Thoracic aorta (tissue), 2 donors: Measurements from ENCODE around the gene DNM2. TPM values are rescaled to one million over a fixed set of nuclear protein-coding genes. Genes with fewer than 3 reads are reported as not detected.

Source experiments
- ATAC-seq: fragments of 150-250 bp; one replicate; pipeline ENCODE4 v1.8.0; 2017; ENCODE audit warnings: low read depth; ENCODE audit not compliant: insufficient number of reproducible peaks, low FRiP score
- DNase-seq: peaks from one replicate; pipeline ENCODE4 v3.0.0-alpha.2; 2020; ENCODE audit warnings: low spot score
- H3K27ac ChIP-seq, 2 donors: fragments of 200-600 bp; sonication (generic); 1 replicate in 1 of 2; 2 replicates in 1 of 2; pipeline ENCODE4 v1.5.1; 2016; ENCODE audit warnings: mild to moderate bottlenecking in 2 of 2, moderate library complexity in 2 of 2
- H3K27me3 ChIP-seq: fragments of 200-600 bp; sonication (generic); replicated peaks from 2 replicates; pipeline ENCODE4 v1.6.0; 2016; ENCODE audit warnings: mild to moderate bottlenecking; ENCODE audit not compliant: insufficient read depth
- H3K36me3 ChIP-seq: fragments of 200-600 bp; sonication (generic); one replicate; pipeline ENCODE4 v1.5.1; 2016
- H3K4me1 ChIP-seq, 2 donors: fragments of 200-600 bp; sonication (generic); 1 replicate in 1 of 2; 2 replicates in 1 of 2; pipeline versions ENCODE4 v1.5.1 to v1.6.0; 2016; ENCODE audit warnings: low read depth in 2 of 2, mild to moderate bottlenecking in 1 of 2; ENCODE audit not compliant: control insufficient read depth in 1 of 2
- H3K4me3 ChIP-seq: fragments of 200-600 bp; sonication (generic); 2 replicates; pipeline ENCODE4 v1.5.1; 2016; ENCODE audit warnings: mild to moderate bottlenecking
- H3K9me3 ChIP-seq: fragments of 200-600 bp; sonication (generic); 2 replicates; pipeline ENCODE4 v1.5.1; 2016
- CTCF ChIP-seq: fragments of 200-600 bp; sonication (generic); IDR thresholded peaks from one replicate; pipeline ENCODE4 v1.5.1; 2019; ENCODE audit warnings: antibody characterized with exemption
- total RNA-seq, 2 donors: library from RNA; depleted of rRNA; stranded (reverse); fragments of >200 nt; gene quantifications; one replicate each; pipeline versions ENCODE4 v1.1.0 to v1.2.3, GENCODE V29; 2016

The DNM2 gene
- total RNA-seq, 2 donors from 2014 or later = 153 to 195 TPM

GRCh38 chr19:10789866-10790265 is 72.0 kb downstream of the DNM2 start:
- Histone ChIP-seq H3K4me1 (no peaks in the 10 kb centered on the region), H3K4me3 (no peak overlapping the region), H3K27me3 (no peaks in the 10 kb centered on the region), H3K36me3 (peaks cover 61% of the 10 kb centered on the region), H3K9me3 (no peaks in the 10 kb centered on the region), H3K27ac (no peak overlapping the region)
- TF ChIP-seq CTCF = no peak
- ATAC-seq (no peak), DNase-seq (no peak)

GRCh38 chr19:10796653-10797052 is 78.8 kb downstream of the DNM2 start:
- Histone ChIP-seq H3K36me3 (peaks cover 60% of the 10 kb centered on the region), H3K27ac (no peak overlapping the region), H3K4me3 (no peak overlapping the region), H3K9me3 (no peaks in the 10 kb centered on the region), H3K27me3 (no peaks in the 10 kb centered on the region), H3K4me1 (no peaks in the 10 kb centered on the region)
- TF ChIP-seq CTCF = no peak
- ATAC-seq (no peak), DNase-seq (no peak)

- no peak for DNase-seq
- H3K36me3 ChIP-seq = peaks cover 59% of the 10 kb centered on the region
- no peak for ATAC-seq
- H3K9me3 ChIP-seq = no peaks in the 10 kb centered on the region
- H3K4me1 ChIP-seq = no peaks in the 10 kb centered on the region
- no peak overlapping the region for H3K27ac ChIP-seq
- no peaks in the 10 kb centered on the region for H3K27me3 ChIP-seq
- no peak for TF ChIP-seq CTCF
- no peak overlapping the region for H3K4me3 ChIP-seq
These were observed 79.2 kb downstream of the DNM2 start for GRCh38 chr19:10797078-10797477.

GRCh38 chr19:10797541-10798256 is 79.8 kb downstream of the DNM2 start:
- DNase-seq (no peak), ATAC-seq (no peak)
- H3K9me3 ChIP-seq = no peaks in the 10 kb centered on the region
- peaks cover 65% of the 10 kb centered on the region for H3K36me3 ChIP-seq
- no peak for TF ChIP-seq CTCF
- no peak overlapping the region for H3K4me3 ChIP-seq
- H3K27me3 ChIP-seq = no peaks in the 10 kb centered on the region
- no peak overlapping the region for H3K27ac ChIP-seq
- H3K4me1 ChIP-seq = no peaks in the 10 kb centered on the region

- Histone ChIP-seq H3K27me3 (no peaks in the 10 kb centered on the region), H3K9me3 (no peaks in the 10 kb centered on the region), H3K4me1 (no peaks in the 10 kb centered on the region), H3K27ac (no peak overlapping the region), H3K36me3 (peaks cover 52% of the 10 kb centered on the region), H3K4me3 (no peak overlapping the region)
- TF ChIP-seq CTCF = no peak
- DNase-seq (no peak), ATAC-seq (no peak)
These were observed 82.6 kb downstream of the DNM2 start for GRCh38 chr19:10800488-10800887.
